ENCODE results near the gene ZNF697. TPM values are rescaled to one million over a fixed set of nuclear protein-coding genes. Genes with fewer than 3 reads are reported as not detected.

ZNF697 gene
- polyA plus RNA-seq, 1 donor (not counting 4 experiments of a cell fraction or from before 2014, with no cell fraction given), result 4.7 TPM

DNA sequence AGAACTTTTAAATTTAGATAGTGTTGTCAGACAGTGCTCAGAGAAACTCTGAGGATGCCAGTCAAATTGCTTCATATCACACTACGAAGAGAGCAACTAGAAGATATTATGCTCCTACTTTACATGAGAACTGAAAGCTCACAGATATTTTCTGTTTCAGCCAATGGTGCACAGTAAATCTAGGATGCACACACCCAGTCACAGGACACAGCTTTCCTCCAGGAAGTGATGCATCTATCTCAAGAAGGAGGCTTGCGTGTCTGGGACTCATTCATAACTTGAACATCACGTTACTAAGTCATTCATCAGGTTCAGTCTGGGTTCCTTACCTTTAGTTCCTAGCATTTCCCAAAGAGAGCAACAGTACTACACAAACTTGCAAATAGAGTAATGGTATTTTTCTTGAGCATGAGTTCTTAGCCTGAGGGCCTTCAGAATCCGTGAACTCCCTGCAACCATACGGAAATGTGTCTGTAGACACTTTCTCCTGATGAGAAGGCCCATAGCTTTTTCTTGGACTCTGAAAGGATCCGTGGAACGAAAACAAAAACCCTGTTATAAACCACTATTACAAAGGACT, 12.2 kb downstream of the ZNF697 start:
- peak overlapping the region; percentile 22 for H3K27ac ChIP-seq (ENCODE audit: control insufficient read depth, insufficient read depth, low read length)
- no peaks in the 10 kb centered on the region for H3K9me1 ChIP-seq (ENCODE audit: control insufficient read depth, extremely low read depth, insufficient read depth, low read length)
- no peak overlapping the region for H3K4me2 ChIP-seq (ENCODE audit: control insufficient read depth, extremely low read depth, insufficient read depth, low read depth, low read length)
- DNase-seq (ENCODE audit: low read depth, low spot score) (no peak), FAIRE-seq (peak; percentile 68)
- TF ChIP-seq, protein P1, sequence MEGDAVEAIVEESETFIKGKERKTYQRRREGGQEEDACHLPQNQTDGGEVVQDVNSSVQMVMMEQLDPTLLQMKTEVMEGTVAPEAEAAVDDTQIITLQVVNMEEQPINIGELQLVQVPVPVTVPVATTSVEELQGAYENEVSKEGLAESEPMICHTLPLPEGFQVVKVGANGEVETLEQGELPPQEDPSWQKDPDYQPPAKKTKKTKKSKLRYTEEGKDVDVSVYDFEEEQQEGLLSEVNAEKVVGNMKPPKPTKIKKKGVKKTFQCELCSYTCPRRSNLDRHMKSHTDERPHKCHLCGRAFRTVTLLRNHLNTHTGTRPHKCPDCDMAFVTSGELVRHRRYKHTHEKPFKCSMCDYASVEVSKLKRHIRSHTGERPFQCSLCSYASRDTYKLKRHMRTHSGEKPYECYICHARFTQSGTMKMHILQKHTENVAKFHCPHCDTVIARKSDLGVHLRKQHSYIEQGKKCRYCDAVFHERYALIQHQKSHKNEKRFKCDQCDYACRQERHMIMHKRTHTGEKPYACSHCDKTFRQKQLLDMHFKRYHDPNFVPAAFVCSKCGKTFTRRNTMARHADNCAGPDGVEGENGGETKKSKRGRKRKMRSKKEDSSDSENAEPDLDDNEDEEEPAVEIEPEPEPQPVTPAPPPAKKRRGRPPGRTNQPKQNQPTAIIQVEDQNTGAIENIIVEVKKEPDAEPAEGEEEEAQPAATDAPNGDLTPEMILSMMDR (optimal IDR thresholded peaks at IDR 0.05 in 1 of 3, IDR thresholded peaks at IDR 0.05 in 1 of 3, conservative IDR thresholded peaks at IDR 0.05 in 1 of 3; ENCODE audit: extremely low read depth in 1 of 3, insufficient read depth in 2 of 3, low read length in 3 of 3), result no peak
- no peak for TF ChIP-seq EZH2 (IDR thresholded peaks at IDR 0.05; ENCODE audit: low read length)
- peaks cover 1 to 2% of the 10 kb centered on the region in 2 experiments for H3K36me3 ChIP-seq (ENCODE audit: control insufficient read depth in 2 of 2, extremely low read depth in 1 of 2, insufficient read depth in 2 of 2, low read length in 2 of 2)
- no peaks in the 10 kb centered on the region for H3K9me3 ChIP-seq (ENCODE audit: control insufficient read depth, low read depth, low read length)
- H3K79me2 ChIP-seq (ENCODE audit: control insufficient read depth, insufficient read depth, low read length), result peaks cover 37% of the 10 kb centered on the region
- peaks cover 17% of the 10 kb centered on the region for H3K4me1 ChIP-seq (ENCODE audit: control insufficient read depth, extremely low read depth, insufficient read depth, low read length)
- peaks cover 3% of the 10 kb centered on the region for H4K20me1 ChIP-seq (ENCODE audit: control insufficient read depth, extremely low read depth, insufficient read depth, low read length)
- no peaks in the 10 kb centered on the region for H3K27me3 ChIP-seq (ENCODE audit: control insufficient read depth, extremely low read depth, insufficient read depth, low read length)
- H3K4me3 ChIP-seq (ENCODE audit: control insufficient read depth in 2 of 3, extremely low read depth in 1 of 3, insufficient read depth in 2 of 3, low read depth in 1 of 3, low read length in 3 of 3), result no peak overlapping the region
- no peak overlapping the region for H3K9ac ChIP-seq (ENCODE audit: control insufficient read depth, extremely low read depth, insufficient read depth, low read length)
- H2AFZ ChIP-seq (ENCODE audit: control insufficient read depth, low read length), result no peak overlapping the region
- dilution Hi-C loops (cut with MboI; ENCODE audit: extremely low pct_ligation_motif_present, low sequenced_read_pairs), result no loop called here

DNA sequence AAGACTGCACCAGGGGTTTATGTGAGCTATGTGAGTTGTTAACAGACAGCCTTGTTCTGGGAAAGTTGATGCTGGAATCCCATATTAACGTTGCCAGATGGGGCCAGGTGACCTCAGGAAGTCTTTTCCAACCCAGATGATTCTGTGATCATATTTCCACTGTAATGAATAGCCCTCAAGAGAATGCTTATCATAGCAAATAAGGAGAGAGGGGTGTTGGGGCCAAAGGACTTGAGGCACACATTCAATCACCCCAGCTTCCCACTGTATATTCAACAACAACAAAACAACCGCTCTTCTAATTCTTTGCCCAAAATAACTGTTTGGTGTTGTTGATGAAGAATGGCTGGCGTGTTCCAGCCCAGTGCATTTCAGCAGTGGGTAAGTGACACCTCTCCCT, 14.1 kb downstream of the ZNF697 start:
- dilution Hi-C loops (cut with MboI; ENCODE audit: extremely low pct_ligation_motif_present, low sequenced_read_pairs), result no loop called here
- H3K9me1 ChIP-seq (ENCODE audit: control insufficient read depth, extremely low read depth, insufficient read depth, low read length), result no peaks in the 10 kb centered on the region
- H3K27ac ChIP-seq (ENCODE audit: control insufficient read depth, insufficient read depth, low read length), result no peak overlapping the region
- peaks cover 1 to 2% of the 10 kb centered on the region in 2 experiments for H3K36me3 ChIP-seq (ENCODE audit: control insufficient read depth in 2 of 2, extremely low read depth in 1 of 2, insufficient read depth in 2 of 2, low read length in 2 of 2)
- DNase-seq (ENCODE audit: low read depth, low spot score) (no peak), FAIRE-seq (no peak)
- H3K4me2 ChIP-seq (ENCODE audit: control insufficient read depth, extremely low read depth, insufficient read depth, low read depth, low read length), result no peak overlapping the region
- H3K4me3 ChIP-seq (ENCODE audit: control insufficient read depth in 2 of 3, extremely low read depth in 1 of 3, insufficient read depth in 2 of 3, low read depth in 1 of 3, low read length in 3 of 3), result no peak overlapping the region
- H4K20me1 ChIP-seq (ENCODE audit: control insufficient read depth, extremely low read depth, insufficient read depth, low read length), result peaks cover 11% of the 10 kb centered on the region
- H3K79me2 ChIP-seq (ENCODE audit: control insufficient read depth, insufficient read depth, low read length), result peaks cover 22% of the 10 kb centered on the region
- peaks cover 18% of the 10 kb centered on the region for H3K4me1 ChIP-seq (ENCODE audit: control insufficient read depth, extremely low read depth, insufficient read depth, low read length)
- TF ChIP-seq, protein P1 (optimal IDR thresholded peaks at IDR 0.05 in 1 of 3, IDR thresholded peaks at IDR 0.05 in 1 of 3, conservative IDR thresholded peaks at IDR 0.05 in 1 of 3; ENCODE audit: extremely low read depth in 1 of 3, insufficient read depth in 2 of 3, low read length in 3 of 3), result no peak
- TF ChIP-seq EZH2 (IDR thresholded peaks at IDR 0.05; ENCODE audit: low read length), result no peak
- H3K9ac ChIP-seq (ENCODE audit: control insufficient read depth, extremely low read depth, insufficient read depth, low read length), result no peak overlapping the region
- no peaks in the 10 kb centered on the region for H3K9me3 ChIP-seq (ENCODE audit: control insufficient read depth, low read depth, low read length)
- H3K27me3 ChIP-seq (ENCODE audit: control insufficient read depth, extremely low read depth, insufficient read depth, low read length), result no peaks in the 10 kb centered on the region
- no peak overlapping the region for H2AFZ ChIP-seq (ENCODE audit: control insufficient read depth, low read length)

Data from keratinocyte (primary cell).